Type B pancreatic cell (in vitro differentiated cells): ENCODE results near the gene KLC4. TPM values are rescaled to one million over a fixed set of nuclear protein-coding genes. Genes with fewer than 3 reads are reported as not detected.

Experiments used
- DNase-seq: peaks from one replicate; pipeline ENCODE4 v3.0.0; 2021; ENCODE audit warnings: mixed read lengths; ENCODE audit not compliant: unreplicated experiment; ENCODE audit errors: extremely low spot score
- H3K27ac Mint-ChIP-seq: 2 replicates; pipeline ENCODE4 v1.8.0; 2021; ENCODE audit warnings: mild to moderate bottlenecking, mixed read lengths
- H3K27me3 Mint-ChIP-seq: 2 replicates; pipeline ENCODE4 v1.8.0; 2021; ENCODE audit warnings: mixed read lengths
- H3K36me3 Mint-ChIP-seq: 2 replicates; pipeline ENCODE4 v1.8.0; 2021; ENCODE audit warnings: mixed read lengths
- H3K4me1 Mint-ChIP-seq: one replicate; pipeline ENCODE4 v1.8.0; 2021; ENCODE audit warnings: mixed read lengths; ENCODE audit not compliant: unreplicated experiment
- H3K4me3 Mint-ChIP-seq: 2 replicates; pipeline ENCODE4 v1.8.0; 2021; ENCODE audit warnings: mild to moderate bottlenecking, mixed read lengths
- H3K9me3 Mint-ChIP-seq: 2 replicates; pipeline ENCODE4 v1.8.0; 2021; ENCODE audit warnings: mixed read lengths
- CTCF ChIP-seq: fragments of 200-600 bp; sonication (generic); conservative IDR thresholded peaks from 2 replicates; pipeline ENCODE4 v1.5.0; 2021; ENCODE audit warnings: antibody characterized with exemption, mild to moderate bottlenecking
- total RNA-seq: library from RNA; stranded (reverse); gene quantifications from 2 replicates; pipeline ENCODE4 v1.2.1, GENCODE V29; 2021; ENCODE audit warnings: low replicate concordance

KLC4 gene
- total RNA-seq, 1 donor from 2014 or later = 36.4 TPM

GRCh38 chr6:43123461-43124314, 64.3 kb downstream of the KLC4 start:
- Mint-ChIP-seq H3K4me3 (no peak overlapping the region), H3K4me1 (peaks cover 39% of the 10 kb centered on the region)
- TF ChIP-seq CTCF = no peak

GRCh38 chr6:43124481-43124880, 65.0 kb downstream of the KLC4 start:
- H3K9me3 Mint-ChIP-seq = no peaks in the 10 kb centered on the region
- peaks cover 39% of the 10 kb centered on the region for H3K4me1 Mint-ChIP-seq

More at GRCh38 chr6:43123461-43124314, 64.3 kb downstream of the KLC4 start:
- Mint-ChIP-seq H3K27ac (peak overlapping the region; percentile 31), H3K9me3 (no peaks in the 10 kb centered on the region), H3K36me3 (no peaks in the 10 kb centered on the region), H3K27me3 (no peaks in the 10 kb centered on the region)
- DNase-seq = no peak

More at GRCh38 chr6:43124481-43124880, 65.0 kb downstream of the KLC4 start:
- Mint-ChIP-seq H3K4me3 (no peak overlapping the region), H3K27me3 (no peaks in the 10 kb centered on the region), H3K36me3 (no peaks in the 10 kb centered on the region), H3K27ac (no peak overlapping the region)
- no peak for TF ChIP-seq CTCF
- DNase-seq = no peak

Other genes with a start within 250 kb of the KLC4 start
- gene RPL7L1, start 180.0 kb upstream of the KLC4 start, total RNA-seq = 83.4 and 101 TPM in 2 replicates
- not detected in 2 replicates for gene PTCRA, start 143.6 kb upstream of the KLC4 start, total RNA-seq
- 37.9 and 57.6 TPM in 2 replicates for gene CNPY3, start 130.2 kb upstream of the KLC4 start, total RNA-seq
- gene GNMT, start 98.9 kb upstream of the KLC4 start, total RNA-seq = 0.26 and 0.39 TPM in 2 replicates
- gene PEX6, start 80.5 kb upstream of the KLC4 start, total RNA-seq = 34.4 and 35.9 TPM in 2 replicates
- gene PPP2R5D, start 75.1 kb upstream of the KLC4 start, total RNA-seq = 35.1 and 55.1 TPM in 2 replicates
- gene MEA1, start 45.7 kb upstream of the KLC4 start, total RNA-seq = 54.1 and 67.5 TPM in 2 replicates
- 96.4 and 104 TPM in 2 replicates for gene KLHDC3, start 45.4 kb upstream of the KLC4 start, total RNA-seq
- 51.7 and 56.7 TPM in 2 replicates for gene RRP36, start 38.0 kb upstream of the KLC4 start, total RNA-seq
- gene CUL7, start 5.8 kb upstream of the KLC4 start, total RNA-seq = 53.7 and 65.0 TPM in 2 replicates
- gene MRPL2, start 197 bp upstream of the KLC4 start, total RNA-seq = 58.6 and 71.8 TPM in 2 replicates
- 115 and 155 TPM in 2 replicates for gene PTK7, start 16.7 kb downstream of the KLC4 start, total RNA-seq
- 35.2 and 38.2 TPM in 2 replicates for gene SRF, start 111.6 kb downstream of the KLC4 start, total RNA-seq
- gene CUL9, start 122.6 kb downstream of the KLC4 start, total RNA-seq = 29.5 and 49.5 TPM in 2 replicates
- gene DNPH1, start 169.8 kb downstream of the KLC4 start, total RNA-seq = 47.8 and 52.3 TPM in 2 replicates
- gene TTBK1, start 183.8 kb downstream of the KLC4 start, total RNA-seq = 0.93 and 1.7 TPM in 2 replicates
- gene SLC22A7, start 238.6 kb downstream of the KLC4 start, total RNA-seq = 0.12 TPM in 1 of 2 replicates, not detected in the other
- 1.1 and 2.9 TPM in 2 replicates for gene CRIP3, start 249.2 kb downstream of the KLC4 start, total RNA-seq